Epithelial cell of esophagus (primary cell): ENCODE measurements around the gene PXN.
A peak's percentile ranks its signal among the peaks of the same experiment; 100 is the strongest.

ENCODE experiments used
- DNase-seq: peaks from one replicate; pipeline ENCODE4 v3.0.0; 2010; ENCODE audit warnings: low read depth
- H3K4me3 ChIP-seq: 2 replicates; pipeline ENCODE4 v1.5.1; 2011; ENCODE audit warnings: mild to moderate bottlenecking, low read length, control low read depth
- CTCF ChIP-seq: IDR thresholded peaks from 2 replicates; pipeline ENCODE4 v1.5.1; 2011; ENCODE audit warnings: low read depth, mild to moderate bottlenecking, low read length, control low read depth, inconsistent platforms; ENCODE audit not compliant: insufficient read depth; ENCODE audit errors: missing control alignments

The PXN gene

GRCh38 chr12:120227233-120228040 is 38.1 kb downstream of the PXN start:
- no peak for DNase-seq

GRCh38 chr12:120225852-120226640 is 39.5 kb downstream of the PXN start:
- no peak overlapping the region for H3K4me3 ChIP-seq
- peak; percentile 21 for TF ChIP-seq CTCF
- peak; percentile 47 for DNase-seq

More at GRCh38 chr12:120227233-120228040, 38.1 kb downstream of the PXN start:
- no peak for TF ChIP-seq CTCF
- H3K4me3 ChIP-seq: no peak overlapping the region

- H3K4me3 ChIP-seq: no peak overlapping the region
These were observed 40.4 kb downstream of the PXN start for GRCh38 chr12:120225200-120225558.

GRCh38 chr12:120224304-120225199 is 41.0 kb downstream of the PXN start:
- TF ChIP-seq CTCF: no peak
- H3K4me3 ChIP-seq: peak overlapping the region; percentile 16
- peak; percentile 53 for DNase-seq

More at GRCh38 chr12:120225200-120225558, 40.4 kb downstream of the PXN start:
- DNase-seq: no peak
- TF ChIP-seq CTCF: no peak

- H3K4me3 ChIP-seq: no peak overlapping the region
- DNase-seq: peak; percentile 31
- no peak for TF ChIP-seq CTCF
These were observed 41.8 kb downstream of the PXN start for GRCh38 chr12:120223458-120224303.
